Ishikawa (cell line): ENCODE results near the gene ALOX12B.

Experiments
- CEBPB ChIP-seq: IDR thresholded peaks from 2 replicates; pipeline ENCODE4 v1.6.1; 2012
- CREB1 ChIP-seq: IDR thresholded peaks from 2 replicates; pipeline ENCODE4 v1.6.1; 2012; ENCODE audit warnings: low read depth
- EGR1 ChIP-seq: IDR thresholded peaks from 2 replicates; pipeline ENCODE4 v1.6.1; 2012
- EP300 ChIP-seq: IDR thresholded peaks from 2 replicates; pipeline ENCODE4 v1.6.1; 2012; ENCODE audit warnings: borderline replicate concordance
- FOXM1 ChIP-seq: IDR thresholded peaks from 2 replicates; pipeline ENCODE4 v1.6.1; 2012; ENCODE audit warnings: low read depth, borderline replicate concordance
- NFIC ChIP-seq: IDR thresholded peaks from 2 replicates; pipeline ENCODE4 v1.6.1; 2012
- RAD21 ChIP-seq: IDR thresholded peaks from 2 replicates; pipeline ENCODE4 v1.6.1; 2012; ENCODE audit warnings: low read depth
- REST ChIP-seq: IDR thresholded peaks from 2 replicates; pipeline ENCODE4 v1.6.1; 2012; ENCODE audit warnings: low read depth, mild to moderate bottlenecking
- TAF1 ChIP-seq: IDR thresholded peaks from 2 replicates; pipeline ENCODE4 v1.6.1; 2012; ENCODE audit warnings: low read depth, mild to moderate bottlenecking
- TCF12 ChIP-seq: IDR thresholded peaks from 2 replicates; pipeline ENCODE4 v1.6.1; 2012; ENCODE audit warnings: low read depth
- TEAD4 ChIP-seq: IDR thresholded peaks from 2 replicates; pipeline ENCODE4 v1.6.1; 2012
- YY1 ChIP-seq: IDR thresholded peaks from 2 replicates; pipeline ENCODE4 v1.6.1; 2012; ENCODE audit warnings: low read depth
- ZBTB7A ChIP-seq: IDR thresholded peaks from 2 replicates; pipeline ENCODE4 v1.6.1; 2012; ENCODE audit warnings: low read depth
- TF ChIP-seq, protein P1 (sequence below): IDR thresholded peaks from 2 replicates; pipeline ENCODE4 v1.6.1; 2012
- TF ChIP-seq, protein P2 (sequence below): IDR thresholded peaks from 2 replicates; pipeline ENCODE4 v1.6.1; 2012

The ALOX12B gene

GRCh38 chr17:8048736-8049135, 38.8 kb downstream of the ALOX12B start:
- TF ChIP-seq REST (no peak), NFIC (no peak), YY1 (no peak), TEAD4 (no peak), RAD21 (no peak), EP300 (no peak), TCF12 (no peak), TAF1 (no peak), EGR1 (no peak), CEBPB (no peak), ZBTB7A (no peak), CREB1 (no peak)
- TF ChIP-seq, protein P1, sequence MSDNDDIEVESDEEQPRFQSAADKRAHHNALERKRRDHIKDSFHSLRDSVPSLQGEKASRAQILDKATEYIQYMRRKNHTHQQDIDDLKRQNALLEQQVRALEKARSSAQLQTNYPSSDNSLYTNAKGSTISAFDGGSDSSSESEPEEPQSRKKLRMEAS = no peak
- TF ChIP-seq, protein P2, sequence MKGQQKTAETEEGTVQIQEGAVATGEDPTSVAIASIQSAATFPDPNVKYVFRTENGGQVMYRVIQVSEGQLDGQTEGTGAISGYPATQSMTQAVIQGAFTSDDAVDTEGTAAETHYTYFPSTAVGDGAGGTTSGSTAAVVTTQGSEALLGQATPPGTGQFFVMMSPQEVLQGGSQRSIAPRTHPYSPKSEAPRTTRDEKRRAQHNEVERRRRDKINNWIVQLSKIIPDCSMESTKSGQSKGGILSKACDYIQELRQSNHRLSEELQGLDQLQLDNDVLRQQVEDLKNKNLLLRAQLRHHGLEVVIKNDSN = no peak

- TF ChIP-seq NFIC (no peak), TAF1 (no peak), EP300 (no peak), YY1 (no peak), REST (no peak), TCF12 (no peak), FOXM1 (no peak), CREB1 (no peak), RAD21 (no peak), TEAD4 (no peak), CEBPB (no peak), EGR1 (no peak)
- TF ChIP-seq, protein P2 = no peak
- TF ChIP-seq, protein P1 = no peak
These were observed 39.3 kb downstream of the ALOX12B start for GRCh38 chr17:8048236-8048635.

DNA sequence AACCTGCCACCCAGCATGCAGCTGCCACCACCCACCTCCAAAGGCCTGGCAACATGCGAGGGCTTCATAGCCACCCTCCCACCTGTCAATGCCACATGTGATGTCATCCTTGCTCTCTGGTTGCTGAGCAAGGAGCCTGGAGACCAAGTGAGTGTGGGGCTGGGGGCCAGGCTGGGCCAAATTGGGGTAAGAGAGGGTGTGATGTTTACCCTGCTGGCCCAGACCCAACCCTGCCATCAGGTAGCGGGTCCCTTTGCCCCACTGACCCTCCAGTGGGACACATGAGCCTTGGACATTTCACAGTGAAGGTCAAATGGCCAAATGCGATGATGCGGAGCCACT, 39.8 kb downstream of the ALOX12B start:
- no peak for TF ChIP-seq TAF1
- TF ChIP-seq REST = no peak
- TF ChIP-seq TEAD4 = no peak
- TF ChIP-seq YY1 = no peak
- no peak for TF ChIP-seq CEBPB
- no peak for TF ChIP-seq NFIC
- TF ChIP-seq EP300 = no peak
- TF ChIP-seq CREB1 = no peak
- TF ChIP-seq RAD21 = no peak
- TF ChIP-seq TCF12 = no peak
- TF ChIP-seq FOXM1 = no peak

- TF ChIP-seq, protein P2 = no peak
- TF ChIP-seq, protein P1 = no peak
- TF ChIP-seq EGR1 (no peak), TCF12 (no peak), FOXM1 (no peak), NFIC (no peak), EP300 (no peak), RAD21 (no peak), REST (no peak), TAF1 (no peak), ZBTB7A (no peak)
These were observed 40.4 kb downstream of the ALOX12B start for GRCh38 chr17:8046929-8047768.
